ENCODE measurements around the gene TPST2. TPM values are rescaled to one million over a fixed set of nuclear protein-coding genes. Genes with fewer than 3 reads are reported as not detected.

The TPST2 gene
- total and polyA plus RNA-seq, 2 experiments from 2014 or later = 17.8 to 44.2 TPM

- Histone ChIP-seq H3K27me3 (no peaks in the 10 kb centered on the region), H3K9me3 (ENCODE audit: low read depth) (no peaks in the 10 kb centered on the region), H3K36me3 (no peaks in the 10 kb centered on the region), H3K4me1 (ENCODE audit: low read depth) (no peaks in the 10 kb centered on the region), H3K4me3 (no peak overlapping the region), H3K27ac (no peak overlapping the region)
- DNase-seq (ENCODE audit: low read depth in 1 of 2, low spot score in 1 of 2) = no peak
- TF ChIP-seq, protein P1, sequence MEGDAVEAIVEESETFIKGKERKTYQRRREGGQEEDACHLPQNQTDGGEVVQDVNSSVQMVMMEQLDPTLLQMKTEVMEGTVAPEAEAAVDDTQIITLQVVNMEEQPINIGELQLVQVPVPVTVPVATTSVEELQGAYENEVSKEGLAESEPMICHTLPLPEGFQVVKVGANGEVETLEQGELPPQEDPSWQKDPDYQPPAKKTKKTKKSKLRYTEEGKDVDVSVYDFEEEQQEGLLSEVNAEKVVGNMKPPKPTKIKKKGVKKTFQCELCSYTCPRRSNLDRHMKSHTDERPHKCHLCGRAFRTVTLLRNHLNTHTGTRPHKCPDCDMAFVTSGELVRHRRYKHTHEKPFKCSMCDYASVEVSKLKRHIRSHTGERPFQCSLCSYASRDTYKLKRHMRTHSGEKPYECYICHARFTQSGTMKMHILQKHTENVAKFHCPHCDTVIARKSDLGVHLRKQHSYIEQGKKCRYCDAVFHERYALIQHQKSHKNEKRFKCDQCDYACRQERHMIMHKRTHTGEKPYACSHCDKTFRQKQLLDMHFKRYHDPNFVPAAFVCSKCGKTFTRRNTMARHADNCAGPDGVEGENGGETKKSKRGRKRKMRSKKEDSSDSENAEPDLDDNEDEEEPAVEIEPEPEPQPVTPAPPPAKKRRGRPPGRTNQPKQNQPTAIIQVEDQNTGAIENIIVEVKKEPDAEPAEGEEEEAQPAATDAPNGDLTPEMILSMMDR (IDR thresholded peaks at IDR 0.05; ENCODE audit: low read depth, low read length) = no peak
Observed at GRCh38 chr22:26631282-26631681, 41.4 kb upstream of the TPST2 start.

DNA sequence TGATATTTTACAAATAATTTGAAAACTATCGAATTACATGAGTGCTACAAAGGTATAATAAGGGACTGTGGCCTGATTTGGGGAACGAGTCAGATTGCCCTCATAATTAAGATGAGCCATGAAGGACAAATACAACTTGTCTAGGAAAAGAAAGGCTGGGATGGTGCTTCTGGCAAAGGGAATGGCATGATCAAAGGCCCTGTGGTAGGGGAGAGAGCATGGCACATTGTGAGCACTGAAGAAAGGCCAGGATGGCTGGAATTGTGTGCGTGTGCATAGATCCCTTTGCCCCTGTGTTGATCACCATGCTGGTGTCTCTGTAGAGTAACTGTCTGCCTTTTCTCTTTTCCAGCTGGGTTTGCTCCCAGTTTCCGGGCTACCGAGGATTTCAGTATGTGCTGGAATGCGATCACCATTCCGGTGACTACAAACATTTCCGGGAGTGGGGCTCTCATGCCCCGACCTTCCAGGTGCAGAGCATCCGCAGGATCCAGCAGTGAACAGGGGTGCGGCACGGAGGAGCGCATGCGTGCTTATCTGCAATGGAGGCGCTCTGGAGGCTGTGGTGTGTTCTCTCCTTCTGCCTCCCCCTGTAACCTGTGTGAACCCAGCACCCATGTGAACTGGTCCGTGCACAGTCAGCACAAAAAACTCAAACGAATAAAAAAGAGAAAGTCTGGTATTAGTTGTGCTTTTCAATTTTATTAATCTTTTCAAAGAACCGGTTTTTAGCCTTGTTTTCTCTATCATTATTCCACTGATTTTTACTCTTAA is 40.2 kb upstream of the TPST2 start:
- Histone ChIP-seq H3K4me3 (no peak overlapping the region), H3K27ac (no peak overlapping the region), H3K9me3 (ENCODE audit: low read depth) (no peaks in the 10 kb centered on the region), H3K4me1 (ENCODE audit: low read depth) (no peaks in the 10 kb centered on the region), H3K36me3 (no peaks in the 10 kb centered on the region), H3K27me3 (no peaks in the 10 kb centered on the region)
- TF ChIP-seq, protein P1 (IDR thresholded peaks at IDR 0.05; ENCODE audit: low read depth, low read length) = no peak
- DNase-seq (ENCODE audit: low read depth in 1 of 2, low spot score in 1 of 2) = no peak

- DNase-seq (ENCODE audit: low read depth in 1 of 2, low spot score in 1 of 2) = no peak
- Histone ChIP-seq H3K4me3 (no peak overlapping the region), H3K27me3 (no peaks in the 10 kb centered on the region), H3K4me1 (ENCODE audit: low read depth) (no peaks in the 10 kb centered on the region), H3K27ac (no peak overlapping the region), H3K36me3 (no peaks in the 10 kb centered on the region), H3K9me3 (ENCODE audit: low read depth) (no peaks in the 10 kb centered on the region)
- TF ChIP-seq, protein P1 (IDR thresholded peaks at IDR 0.05; ENCODE audit: low read depth, low read length) = no peak
Observed at GRCh38 chr22:26624803-26625202, 34.9 kb upstream of the TPST2 start.

GRCh38 chr22:26623984-26624383 is 34.1 kb upstream of the TPST2 start:
- Histone ChIP-seq H3K27me3 (no peaks in the 10 kb centered on the region), H3K36me3 (no peaks in the 10 kb centered on the region), H3K4me3 (no peak overlapping the region), H3K4me1 (ENCODE audit: low read depth) (no peaks in the 10 kb centered on the region), H3K27ac (no peak overlapping the region), H3K9me3 (ENCODE audit: low read depth) (no peaks in the 10 kb centered on the region)
- no peak for DNase-seq (ENCODE audit: low read depth in 1 of 2, low spot score in 1 of 2)
- TF ChIP-seq, protein P1 (IDR thresholded peaks at IDR 0.05; ENCODE audit: low read depth, low read length) = no peak

- no peaks in the 10 kb centered on the region for H3K27me3 ChIP-seq
- H3K4me1 ChIP-seq (ENCODE audit: low read depth) = peaks cover 9% of the 10 kb centered on the region
- no peak within 1 kb of the TSS for H3K4me3 ChIP-seq
- DNase-seq (ENCODE audit: low read depth in 1 of 2, low spot score in 1 of 2) = no peak
- H3K9me3 ChIP-seq (ENCODE audit: low read depth) = no peaks in the 10 kb centered on the region
- TF ChIP-seq, protein P1 (IDR thresholded peaks at IDR 0.05; ENCODE audit: low read depth, low read length) = no peak
- H3K27ac ChIP-seq = no peak within 1 kb of the TSS
- no peaks in the 10 kb centered on the region for H3K36me3 ChIP-seq
Observed at GRCh38 chr22:26621663-26622062, 31.7 kb upstream of the TPST2 start, which contains the start of gene CRYBA4. Gene CRYBA4, plus strand, starts transcription at chr22:26621963. Its CDS starts 634 bp downstream, at chr22:26622597.
